ENCODE measurements around the gene HPSE2.

The HPSE2 gene

GRCh38 chr10:98420786-98421185, 814.9 kb downstream of the HPSE2 start:
- in situ Hi-C loops (cut with HindIII; ENCODE audit: low sequenced_read_pairs), result no loop called here

DNA sequence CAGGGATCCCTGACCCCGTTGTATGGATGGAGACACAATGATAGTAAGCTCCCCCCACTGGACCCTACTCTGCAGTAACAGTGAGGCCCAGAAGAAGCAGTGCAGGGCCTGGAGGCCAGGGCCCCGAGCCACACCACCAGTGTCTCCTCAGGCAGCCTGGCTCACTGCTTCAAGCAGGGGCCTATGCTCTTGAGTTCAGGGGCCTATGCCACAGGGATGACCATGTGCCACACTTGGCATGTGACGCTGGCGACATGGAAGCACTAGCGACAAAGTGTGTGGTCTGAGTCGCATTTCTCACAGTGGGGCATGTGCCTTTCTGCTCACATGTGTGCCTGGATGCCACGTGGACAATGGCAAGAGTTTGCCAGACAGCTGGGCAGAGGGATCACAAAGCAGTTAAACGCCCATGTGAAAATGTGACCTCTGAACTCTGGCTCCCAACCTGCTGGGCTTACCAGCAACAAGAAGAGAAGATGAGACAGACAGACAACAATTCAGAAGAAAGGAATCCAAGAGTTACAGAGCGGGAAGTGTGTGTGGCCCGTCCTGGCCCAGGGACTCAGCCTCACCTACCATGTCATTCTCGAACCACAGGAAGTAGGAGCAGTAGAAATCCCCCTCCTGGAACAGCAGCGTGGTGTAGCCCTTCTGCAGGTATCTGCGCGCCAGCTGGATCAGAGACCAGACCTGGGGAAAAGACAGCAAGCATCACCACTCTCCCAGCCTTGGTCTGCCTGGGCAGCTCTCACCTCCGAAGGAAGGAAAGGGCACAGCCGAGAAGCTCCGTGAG, 816.0 kb downstream of the HPSE2 start:
- in situ Hi-C loops (cut with HindIII; ENCODE audit: low sequenced_read_pairs), result no loop called here

- in situ Hi-C loops (cut with HindIII; ENCODE audit: low sequenced_read_pairs), result no loop called here
These were observed 816.8 kb downstream of the HPSE2 start for GRCh38 chr10:98418665-98419468.

GRCh38 chr10:98417973-98418664, 817.5 kb downstream of the HPSE2 start:
- in situ Hi-C loops (cut with HindIII; ENCODE audit: low sequenced_read_pairs), result no loop called here

DNA sequence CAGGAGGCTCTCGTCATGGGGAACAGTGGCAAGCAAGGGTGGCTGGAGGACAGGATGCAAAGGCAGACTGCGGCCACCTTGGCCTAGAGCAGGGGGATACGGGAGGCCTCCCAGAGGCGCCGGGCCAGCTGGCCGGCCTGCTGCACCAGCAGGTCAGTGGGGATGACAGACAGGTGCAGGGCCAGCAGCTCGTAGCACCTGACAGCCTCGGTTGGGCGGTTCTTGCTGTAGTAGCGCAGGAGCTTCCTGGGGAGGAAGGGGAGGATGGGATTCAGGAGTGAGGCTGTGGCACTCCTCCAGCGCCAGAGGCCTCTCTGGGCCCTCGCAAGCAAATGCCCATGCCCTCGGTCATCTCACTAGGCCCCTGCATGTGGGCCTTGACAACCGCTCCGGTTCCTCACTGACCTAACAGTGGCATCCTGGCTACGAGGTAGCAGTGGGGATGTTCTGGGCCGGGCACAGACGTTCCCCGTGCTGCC, 818.1 kb downstream of the HPSE2 start:
- in situ Hi-C loops (cut with HindIII; ENCODE audit: low sequenced_read_pairs), result no loop called here

DNA sequence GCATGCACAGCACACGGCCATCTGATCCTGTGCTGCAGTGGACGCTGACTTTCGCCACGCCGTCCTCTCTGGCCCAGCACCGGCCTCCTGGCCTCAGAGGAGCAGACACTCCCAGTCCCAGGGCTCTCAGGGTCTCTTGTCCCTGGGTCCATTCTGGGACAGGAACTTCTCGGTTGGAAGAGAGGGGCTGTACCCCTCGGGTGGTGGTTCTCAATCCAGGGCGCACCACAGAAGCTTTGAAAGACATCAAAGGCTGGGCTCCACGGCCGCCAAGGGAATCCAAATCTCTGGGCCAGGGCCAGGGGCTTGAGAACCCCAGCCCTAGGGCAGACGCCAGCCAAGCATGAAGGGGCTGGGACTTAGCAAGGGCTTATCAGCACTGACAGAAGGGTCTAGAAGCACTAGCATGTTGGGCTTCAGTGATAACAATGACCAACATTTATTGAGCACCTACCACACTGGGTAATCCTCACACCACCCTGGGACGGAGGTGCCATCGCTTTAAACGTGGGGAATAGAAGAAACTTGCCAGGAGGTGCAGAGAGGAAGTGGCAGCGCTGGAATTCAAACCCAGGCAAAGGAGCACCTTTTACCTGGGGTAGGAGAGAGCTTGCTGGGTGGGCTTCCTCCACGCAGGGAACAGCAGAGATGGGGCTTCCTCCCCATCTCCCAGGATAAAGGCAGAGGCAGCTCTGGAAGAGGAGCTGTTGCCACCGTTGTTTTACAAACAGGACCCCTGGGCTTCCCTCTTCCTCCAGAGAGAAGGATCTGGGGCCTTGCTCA, 818.9 kb downstream of the HPSE2 start:
- in situ Hi-C loops (cut with HindIII; ENCODE audit: low sequenced_read_pairs), result no loop called here

DNA sequence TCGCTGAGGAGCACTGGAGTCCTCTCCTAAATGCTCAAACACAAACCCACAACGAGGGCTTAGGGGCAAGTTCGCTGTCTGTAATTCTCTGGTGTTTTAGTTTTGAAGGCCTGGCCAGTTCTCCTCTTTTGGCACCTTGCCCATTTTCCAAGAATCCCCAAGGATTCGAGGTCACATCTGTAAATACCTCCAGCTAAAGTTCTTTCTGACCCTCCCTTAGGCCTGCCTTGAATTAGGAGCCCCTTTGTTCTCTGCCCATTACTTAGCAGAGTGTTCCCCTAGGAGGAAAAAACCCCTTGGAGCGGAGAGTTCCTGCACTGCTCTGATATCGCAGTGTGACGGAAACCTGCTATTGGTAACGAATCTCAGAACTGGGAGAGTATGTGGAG, 819.9 kb downstream of the HPSE2 start:
- in situ Hi-C loops (cut with HindIII; ENCODE audit: low sequenced_read_pairs), result no loop called here

GRCh38 chr10:98414932-98415730, 820.5 kb downstream of the HPSE2 start, which contains the start of gene PYROXD2:
PYROXD2 (minus strand) TSS chr10:98415182; CDS start chr10:98415135, 47 bp downstream.
- in situ Hi-C loops (cut with HindIII; ENCODE audit: low sequenced_read_pairs), result no loop called here

DNA sequence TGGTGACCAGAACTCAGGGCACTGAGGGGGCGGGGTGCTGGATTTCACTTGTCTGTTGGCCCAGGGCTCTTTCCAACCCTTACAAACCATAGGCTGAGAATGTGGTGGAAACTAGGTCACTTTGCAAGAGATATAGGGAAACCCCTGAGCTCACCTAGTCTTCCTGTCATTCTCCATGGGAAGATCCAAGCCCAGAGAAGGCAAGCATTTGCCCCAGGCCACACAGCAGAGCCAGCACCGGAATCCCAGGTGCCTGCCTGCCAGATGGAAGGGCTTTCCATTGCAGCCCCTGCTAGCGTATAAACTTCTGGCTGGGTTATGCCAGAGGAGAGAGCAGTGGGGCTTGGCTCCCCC, 821.1 kb downstream of the HPSE2 start:
- in situ Hi-C loops (cut with HindIII; ENCODE audit: low sequenced_read_pairs), result no loop called here

GRCh38 chr10:98411768-98412167, 823.9 kb downstream of the HPSE2 start:
- in situ Hi-C loops (cut with HindIII; ENCODE audit: low sequenced_read_pairs), result no loop called here

DNA sequence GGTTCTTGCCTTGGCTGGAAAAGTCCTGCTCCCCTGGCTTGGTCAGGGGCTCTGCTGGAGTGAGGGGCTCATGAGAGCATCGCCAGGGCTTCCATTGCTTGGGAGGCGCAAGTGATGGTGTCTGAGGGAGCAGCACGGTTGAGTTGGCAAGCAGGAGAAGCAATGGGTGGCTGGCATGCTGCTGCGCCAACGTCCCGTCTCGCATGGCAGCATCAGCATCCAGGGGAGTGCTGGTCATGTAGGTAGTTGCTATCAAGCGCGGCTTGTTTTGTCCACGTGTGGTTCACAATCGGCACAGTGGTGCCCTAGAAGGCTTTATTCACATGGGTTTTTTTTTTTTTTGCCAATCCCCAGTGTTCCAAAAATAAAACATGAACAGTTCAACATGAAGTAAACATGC, 824.5 kb downstream of the HPSE2 start:
- in situ Hi-C loops (cut with HindIII; ENCODE audit: low sequenced_read_pairs), result no loop called here

GRCh38 chr10:98410759-98411158, 824.9 kb downstream of the HPSE2 start:
- in situ Hi-C loops (cut with HindIII; ENCODE audit: low sequenced_read_pairs), result no loop called here

- in situ Hi-C loops (cut with HindIII; ENCODE audit: low sequenced_read_pairs), result no loop called here
These were observed 825.4 kb downstream of the HPSE2 start for GRCh38 chr10:98410135-98410743.

GRCh38 chr10:98408799-98409198, 826.9 kb downstream of the HPSE2 start:
- in situ Hi-C loops (cut with HindIII; ENCODE audit: low sequenced_read_pairs), result no loop called here

DNA sequence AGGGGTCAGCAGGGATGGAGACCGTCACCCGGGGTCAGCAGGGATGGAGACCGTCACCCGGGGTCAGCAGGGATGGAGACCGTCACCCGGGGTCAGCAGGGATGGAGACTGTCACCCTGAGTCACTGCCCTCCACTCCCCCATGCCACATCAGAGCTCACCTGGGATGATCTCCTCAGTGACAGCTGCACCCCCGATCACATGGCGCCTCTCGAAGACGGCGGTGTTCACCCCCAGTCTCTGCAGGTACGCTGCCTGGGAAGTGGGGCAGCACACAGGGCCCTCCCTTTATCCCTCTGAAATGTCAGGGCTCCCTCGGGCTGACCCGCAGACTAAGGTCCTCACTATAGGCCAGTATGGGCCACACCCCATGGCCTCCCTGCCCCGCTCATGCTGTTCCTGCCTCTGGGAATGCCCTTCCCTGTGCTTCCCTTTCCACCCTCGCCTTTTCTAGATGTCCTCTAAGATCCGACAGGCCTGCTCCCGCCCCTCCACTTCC, 827.9 kb downstream of the HPSE2 start:
- in situ Hi-C loops (cut with HindIII; ENCODE audit: low sequenced_read_pairs), result no loop called here

Measured in endothelial cell of hepatic sinusoid (primary cell).